HG02973 (cell line): ENCODE measurements around the gene S100Z.
"Not testable (repeated sequence)": the region's sequence is repeated elsewhere in the genome, so short reads cannot be mapped to it uniquely, and the experiment has no call there.

Experiments used
- ATAC-seq: cut with Tn5 transposase; IDR thresholded peaks from one replicate; pipeline ENCODE4 v1.9.1; 2021; ENCODE audit warnings: moderate library complexity; ENCODE audit not compliant: unreplicated experiment

Gene S100Z

DNA sequence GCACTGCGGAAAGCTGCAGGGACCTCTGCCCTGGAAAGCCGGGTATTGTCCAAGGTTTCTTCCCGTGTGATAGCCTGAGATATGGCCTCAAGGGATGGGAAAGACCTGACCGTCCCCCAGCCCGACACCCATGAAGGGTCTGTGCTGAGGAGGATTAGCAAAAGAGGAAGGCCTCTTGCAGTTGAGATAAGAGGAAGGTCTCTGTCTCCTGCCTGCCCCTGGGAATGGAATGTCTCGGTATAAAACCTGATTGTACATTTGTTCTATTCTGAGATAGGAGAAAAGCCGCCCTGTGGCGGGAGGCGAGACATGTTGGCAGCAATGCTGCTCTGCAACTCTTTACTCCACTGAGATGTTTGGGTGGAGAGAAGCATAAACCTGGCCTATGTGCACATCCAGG, 95.4 kb downstream of the S100Z start:
- not testable (repeated sequence) for ATAC-seq

GRCh38 chr5:76946090-76946489, 96.3 kb downstream of the S100Z start:
- ATAC-seq = no peak

DNA sequence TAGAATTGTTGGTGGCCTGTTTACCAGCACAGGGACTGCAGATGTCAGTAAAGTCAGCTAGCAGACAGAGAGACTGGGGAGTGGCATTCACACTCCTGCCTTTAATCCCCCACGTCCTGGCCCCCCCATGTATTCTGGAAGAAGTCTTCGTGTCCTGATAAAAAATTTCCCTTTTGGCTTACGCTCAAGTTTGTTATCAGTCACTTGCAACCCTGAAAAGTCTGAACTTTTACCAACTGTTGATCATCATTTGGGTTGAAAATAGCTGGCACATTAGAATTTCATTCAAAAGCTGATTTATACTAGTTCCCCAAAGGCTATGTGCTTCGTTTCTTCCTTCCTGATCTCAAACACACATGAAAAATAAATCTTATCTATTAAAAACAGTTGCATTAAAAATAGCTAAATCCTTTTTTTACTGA, 97.3 kb downstream of the S100Z start:
- ATAC-seq = no peak

- no peak for ATAC-seq
Observed at GRCh38 chr5:76952795-76953536, 103.2 kb downstream of the S100Z start, which contains the start of gene CRHBP. Gene CRHBP (plus strand): TSS chr5:76953045. CDS start chr5:76953135, 90 bp downstream.

GRCh38 chr5:76953551-76954382, 104.0 kb downstream of the S100Z start:
- no peak for ATAC-seq

DNA sequence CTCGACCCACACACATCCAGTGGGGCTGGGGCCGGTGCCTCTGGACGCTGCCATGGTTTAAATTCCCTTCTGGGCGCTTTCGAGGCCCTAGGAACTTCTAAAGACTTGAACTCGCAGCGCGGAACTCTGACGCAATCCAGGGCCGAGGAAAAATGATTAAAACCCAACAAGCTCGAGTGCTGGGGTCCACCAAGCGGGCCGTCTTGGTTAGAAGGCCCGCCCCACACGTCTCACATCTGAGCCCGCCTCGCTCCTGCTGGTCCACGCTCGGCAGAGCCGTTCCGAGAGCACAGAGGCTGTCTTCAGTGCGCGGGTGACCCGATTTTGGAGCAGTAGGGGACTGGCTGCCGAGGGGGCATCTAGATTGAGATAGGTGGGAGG, 104.6 kb downstream of the S100Z start:
- ATAC-seq = no peak

DNA sequence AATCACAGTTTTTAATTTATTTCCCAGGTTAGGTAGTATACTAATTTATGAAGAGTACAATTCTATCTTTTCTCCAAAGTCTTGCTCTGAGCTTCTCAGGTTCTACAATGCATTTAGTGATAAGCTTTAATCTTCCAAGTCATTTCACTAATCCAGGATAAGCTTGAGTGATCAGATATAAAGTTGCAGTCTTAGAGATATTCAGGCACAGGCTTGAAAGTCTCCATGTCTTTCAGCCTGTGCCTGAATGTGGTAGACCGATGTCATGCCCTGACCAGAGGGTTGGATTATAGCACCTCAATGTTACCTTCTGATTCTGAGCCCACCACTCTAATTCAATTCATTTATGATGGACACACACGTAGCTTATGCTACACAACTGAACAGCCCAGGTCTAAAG, 106.2 kb downstream of the S100Z start:
- no peak for ATAC-seq

DNA sequence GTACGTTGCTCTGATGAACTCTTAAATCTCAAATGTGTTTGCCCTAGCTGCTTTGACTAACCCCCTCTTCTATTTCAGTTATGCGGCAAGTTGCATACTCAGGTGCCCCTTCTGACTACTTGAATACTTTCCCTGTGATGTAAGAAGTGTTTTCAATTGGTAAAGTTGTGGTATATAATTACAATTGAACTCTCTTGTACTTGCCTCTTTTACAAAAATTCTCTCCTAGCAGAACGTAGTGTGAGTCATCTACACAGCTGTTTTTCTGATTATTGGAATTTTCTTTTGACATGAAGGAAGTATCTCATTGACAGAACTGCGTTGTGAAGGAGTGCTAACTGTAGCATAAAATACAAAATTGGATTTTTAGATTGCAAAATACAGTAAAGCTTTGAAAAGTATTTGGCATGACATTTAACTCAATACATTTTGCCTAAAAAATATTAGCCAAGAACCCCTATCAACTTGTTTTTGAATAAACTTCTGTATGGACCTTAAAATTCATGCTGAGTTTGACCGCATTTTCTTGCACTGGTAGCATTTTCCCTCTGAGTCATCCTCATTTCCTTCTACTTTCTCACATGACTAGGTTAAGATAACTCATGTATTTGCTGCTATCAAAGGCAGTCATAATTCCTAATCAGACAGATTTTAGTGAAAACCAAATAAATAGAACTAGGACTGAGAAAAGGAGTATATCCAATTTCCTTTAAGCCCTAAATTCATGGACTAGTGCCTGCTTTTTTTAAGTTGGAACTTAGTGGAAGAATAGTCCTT, 109.4 kb downstream of the S100Z start:
- no peak for ATAC-seq

DNA sequence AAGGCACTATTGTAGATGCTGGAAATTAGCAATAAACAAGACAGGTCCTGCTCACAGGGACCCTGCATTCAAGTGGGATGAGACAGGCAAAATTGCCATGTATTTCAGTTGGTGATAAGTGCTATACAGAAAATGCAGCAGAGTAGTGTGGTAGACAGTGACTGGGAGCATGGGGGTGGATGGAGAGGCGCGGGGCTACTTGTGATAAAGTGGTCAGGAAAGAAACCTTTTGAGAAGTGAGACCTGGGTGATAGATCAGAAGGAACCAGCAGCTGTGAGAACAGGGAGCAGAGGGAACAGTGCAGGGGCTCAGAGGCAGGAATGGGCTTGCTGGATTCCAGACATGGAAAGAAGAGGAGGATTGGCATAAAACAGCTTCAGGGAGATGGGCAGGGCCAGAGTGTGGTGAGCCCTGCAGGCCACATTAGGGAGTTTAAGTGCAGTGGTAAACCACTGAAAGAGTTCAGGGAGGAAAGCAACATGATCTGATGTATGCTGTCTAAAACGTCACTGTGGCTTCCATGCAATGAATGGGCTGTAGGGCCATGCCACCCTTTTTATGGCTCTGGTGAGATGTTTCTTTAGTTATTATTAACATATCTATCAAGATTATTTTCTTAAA, 110.3 kb downstream of the S100Z start:
- no peak for ATAC-seq

GRCh38 chr5:76964060-76964459, 114.2 kb downstream of the S100Z start:
- no peak for ATAC-seq
